KG1 (cell line): Measurements from ENCODE around the gene TDRKH.
A peak's percentile ranks its signal among the peaks of the same experiment; 100 is the strongest.
"Not testable (repeated sequence)": the region's sequence is repeated elsewhere in the genome, so short reads cannot be mapped to it uniquely, and the experiment has no call there.

Source experiments
- DNase-seq: peaks from one replicate; lab custom pipeline; 2025; lab: John Stamatoyannopoulos, UW

The TDRKH gene

GRCh38 chr1:151801846-151802245 lies 11.5 kb upstream of the TDRKH start:
- DNase-seq, result no peak

- DNase-seq, result no peak
Observed at GRCh38 chr1:151801310-151801820, 11.1 kb upstream of the TDRKH start.

- DNase-seq, result no peak
Observed at GRCh38 chr1:151800830-151801229, 10.5 kb upstream of the TDRKH start.

GRCh38 chr1:151799179-151800022 lies 9.1 kb upstream of the TDRKH start:
- no peak for DNase-seq

- DNase-seq, result no peak
Observed at GRCh38 chr1:151798571-151798970, 8.3 kb upstream of the TDRKH start.

- DNase-seq, result peak; percentile 65
Observed at GRCh38 chr1:151790940-151791651, 796 bp upstream of the TDRKH start.

GRCh38 chr1:151787689-151788088 lies 2.6 kb downstream of the TDRKH start:
- DNase-seq, result no peak

- no peak for DNase-seq
Observed at GRCh38 chr1:151783796-151784195, 6.5 kb downstream of the TDRKH start.

- no peak for DNase-seq
Observed at GRCh38 chr1:151782741-151783140, 7.6 kb downstream of the TDRKH start.

- not testable (repeated sequence) for DNase-seq
Observed at GRCh38 chr1:151782026-151782425, 8.3 kb downstream of the TDRKH start.

GRCh38 chr1:151780736-151781135 lies 9.6 kb downstream of the TDRKH start:
- not testable (repeated sequence) for DNase-seq

GRCh38 chr1:151779852-151780251 lies 10.4 kb downstream of the TDRKH start:
- no peak for DNase-seq

- DNase-seq, result no peak
Observed at GRCh38 chr1:151777317-151777716, 13.0 kb downstream of the TDRKH start.

GRCh38 chr1:151776665-151777062 lies 13.6 kb downstream of the TDRKH start:
- no peak for DNase-seq

GRCh38 chr1:151775894-151776664 lies 14.2 kb downstream of the TDRKH start:
- no peak for DNase-seq

GRCh38 chr1:151774256-151774922 lies 15.9 kb downstream of the TDRKH start:
- DNase-seq, result no peak

- no peak for DNase-seq
Observed at GRCh38 chr1:151773702-151774101, 16.6 kb downstream of the TDRKH start.

GRCh38 chr1:151769270-151769669 lies 21.0 kb downstream of the TDRKH start:
- not testable (repeated sequence) for DNase-seq

GRCh38 chr1:151768351-151769066 lies 21.8 kb downstream of the TDRKH start:
- not testable (repeated sequence) for DNase-seq

GRCh38 chr1:151763990-151764389 lies 26.3 kb downstream of the TDRKH start:
- no peak for DNase-seq
